GM12875 (cell line): ENCODE data around the gene LRP1B.

Experiments
- H3K4me3 ChIP-seq: one replicate; pipeline ENCODE4 v1.5.1; 2011; ENCODE audit warnings: low read depth, low read length, control low read depth
- CTCF ChIP-seq: IDR thresholded peaks from 2 replicates; pipeline ENCODE4 v1.5.1; 2011; ENCODE audit warnings: low read depth, mild to moderate bottlenecking, control low read depth, inconsistent platforms, low read length, moderate library complexity, borderline replicate concordance; ENCODE audit not compliant: insufficient read depth

The LRP1B gene

GRCh38 chr2:141599721-141600120, 531.1 kb downstream of the LRP1B start:
- H3K4me3 ChIP-seq: no peak overlapping the region
- no peak for TF ChIP-seq CTCF

- no peak overlapping the region for H3K4me3 ChIP-seq
- TF ChIP-seq CTCF: no peak
Measured at GRCh38 chr2:141598982-141599381, 531.8 kb downstream of the LRP1B start.

- no peak for TF ChIP-seq CTCF
- H3K4me3 ChIP-seq: no peak overlapping the region
Measured at GRCh38 chr2:141595316-141595920, 535.4 kb downstream of the LRP1B start.

GRCh38 chr2:141591787-141592186, 539.0 kb downstream of the LRP1B start:
- H3K4me3 ChIP-seq: no peak overlapping the region
- TF ChIP-seq CTCF: no peak

DNA sequence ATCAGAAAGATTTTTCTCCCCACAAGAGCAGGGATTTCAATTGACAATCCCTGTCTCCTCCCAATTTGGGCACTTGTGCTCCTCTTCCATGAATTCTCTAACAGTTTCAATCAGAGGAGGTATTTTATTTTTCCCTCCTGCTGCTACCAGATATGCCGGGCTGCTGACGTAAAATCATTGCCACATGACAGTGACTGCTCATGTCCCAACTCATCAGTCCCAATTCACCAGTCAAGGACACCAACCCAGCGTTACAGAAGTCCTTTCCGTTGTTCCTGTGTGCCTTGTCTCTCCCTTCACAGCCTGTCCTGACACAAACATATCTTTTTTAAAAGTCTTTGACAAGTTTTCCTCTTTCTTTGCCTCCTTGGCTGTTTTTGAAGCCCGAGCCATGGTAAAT, 540.2 kb downstream of the LRP1B start:
- TF ChIP-seq CTCF: no peak
- no peak overlapping the region for H3K4me3 ChIP-seq

- no peak overlapping the region for H3K4me3 ChIP-seq
Measured at GRCh38 chr2:141589314-141589713, 541.5 kb downstream of the LRP1B start.

More at GRCh38 chr2:141589314-141589713, 541.5 kb downstream of the LRP1B start:
- TF ChIP-seq CTCF: no peak
